Measurements from ENCODE around the gene SIVA1. TPM values are rescaled to one million over a fixed set of nuclear protein-coding genes. Genes with fewer than 3 reads are reported as not detected.

Gene SIVA1
- total RNA-seq, 1 experiment from 2014 or later: 85.8 TPM

DNA sequence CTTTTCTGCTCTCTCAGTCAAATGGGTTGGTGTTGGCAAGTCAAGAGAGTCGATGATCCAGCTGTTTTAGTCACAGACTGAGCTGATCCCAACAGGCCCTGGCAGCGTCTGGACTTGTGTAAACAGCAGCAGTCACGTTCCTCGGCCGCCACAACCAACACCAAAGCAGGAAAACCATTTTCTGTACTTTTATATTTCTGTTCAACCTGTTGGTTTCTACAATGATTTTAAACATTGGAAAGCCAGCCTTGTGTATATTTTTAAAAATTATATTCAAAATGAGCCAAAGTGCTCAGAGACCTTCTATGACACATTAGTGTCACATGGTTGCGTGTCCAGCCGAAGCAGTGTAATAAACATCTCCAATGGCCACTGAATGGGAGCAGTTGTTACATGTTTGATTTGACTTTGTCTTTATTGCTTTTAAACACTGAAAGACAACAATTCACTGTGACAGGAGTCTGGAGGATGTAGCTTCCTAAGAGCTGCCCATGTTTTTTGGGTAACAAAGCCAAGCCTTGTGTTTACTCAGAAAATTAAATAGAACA lies 5.9 kb upstream of the SIVA1 start:
- Histone ChIP-seq H3K4me3 (no peak overlapping the region), H3K36me3 (ENCODE audit: low read depth) (no peaks in the 10 kb centered on the region), H3K4me1 (replicated peaks; ENCODE audit: insufficient read depth) (peaks cover 19% of the 10 kb centered on the region), H3K27me3 (ENCODE audit: insufficient read depth, low read depth) (no peaks in the 10 kb centered on the region), H3F3A (ENCODE audit: insufficient read depth, low read depth) (peaks cover 9% of the 10 kb centered on the region; the same call in 1 of the 2 replicates), H3K9me3 (ENCODE audit: insufficient read depth, low read depth) (no peaks in the 10 kb centered on the region), H3K9me2 (ENCODE audit: insufficient read depth) (no peaks in the 10 kb centered on the region), H3K4me2 (no peak overlapping the region), H3K27ac (no peak overlapping the region), H4K20me1 (ENCODE audit: insufficient read depth) (no peaks in the 10 kb centered on the region), H2AFZ (no peak overlapping the region), H3K79me2 (ENCODE audit: low read depth) (no peaks in the 10 kb centered on the region)
- CTCF ChIA-PET: no interaction called here
- no peak for DNase-seq
- no TSS peak for BruUV-seq (replicated peaks)
- TF ChIP-seq, protein P1, sequence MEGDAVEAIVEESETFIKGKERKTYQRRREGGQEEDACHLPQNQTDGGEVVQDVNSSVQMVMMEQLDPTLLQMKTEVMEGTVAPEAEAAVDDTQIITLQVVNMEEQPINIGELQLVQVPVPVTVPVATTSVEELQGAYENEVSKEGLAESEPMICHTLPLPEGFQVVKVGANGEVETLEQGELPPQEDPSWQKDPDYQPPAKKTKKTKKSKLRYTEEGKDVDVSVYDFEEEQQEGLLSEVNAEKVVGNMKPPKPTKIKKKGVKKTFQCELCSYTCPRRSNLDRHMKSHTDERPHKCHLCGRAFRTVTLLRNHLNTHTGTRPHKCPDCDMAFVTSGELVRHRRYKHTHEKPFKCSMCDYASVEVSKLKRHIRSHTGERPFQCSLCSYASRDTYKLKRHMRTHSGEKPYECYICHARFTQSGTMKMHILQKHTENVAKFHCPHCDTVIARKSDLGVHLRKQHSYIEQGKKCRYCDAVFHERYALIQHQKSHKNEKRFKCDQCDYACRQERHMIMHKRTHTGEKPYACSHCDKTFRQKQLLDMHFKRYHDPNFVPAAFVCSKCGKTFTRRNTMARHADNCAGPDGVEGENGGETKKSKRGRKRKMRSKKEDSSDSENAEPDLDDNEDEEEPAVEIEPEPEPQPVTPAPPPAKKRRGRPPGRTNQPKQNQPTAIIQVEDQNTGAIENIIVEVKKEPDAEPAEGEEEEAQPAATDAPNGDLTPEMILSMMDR (conservative IDR thresholded peaks at IDR 0.05): no peak
- no peak for TF ChIP-seq EZH2 (IDR thresholded peaks at IDR 0.05; ENCODE audit: low read depth)
- POLR2A ChIA-PET (ENCODE audit: unreplicated experiment): no interaction called here
- intact Hi-C loops (cut with micrococcal nuclease; ENCODE audit: unreplicated experiment): no loop called here

- H3K9me2 ChIP-seq (ENCODE audit: insufficient read depth): no peaks in the 10 kb centered on the region
- no TSS peak for BruUV-seq (replicated peaks)
- H3K4me2 ChIP-seq: no peak overlapping the region
- H3K79me2 ChIP-seq (ENCODE audit: low read depth): no peaks in the 10 kb centered on the region
- no peak for DNase-seq
- POLR2A ChIA-PET (ENCODE audit: unreplicated experiment): no interaction called here
- H3K4me1 ChIP-seq (replicated peaks; ENCODE audit: insufficient read depth): peaks cover 19% of the 10 kb centered on the region
- H3F3A ChIP-seq (ENCODE audit: insufficient read depth, low read depth): peaks cover 9% of the 10 kb centered on the region; the same call in 1 of the 2 replicates
- H3K9me3 ChIP-seq (ENCODE audit: insufficient read depth, low read depth): no peaks in the 10 kb centered on the region
- no peaks in the 10 kb centered on the region for H4K20me1 ChIP-seq (ENCODE audit: insufficient read depth)
- TF ChIP-seq, protein P1 (conservative IDR thresholded peaks at IDR 0.05): no peak
- TF ChIP-seq EZH2 (IDR thresholded peaks at IDR 0.05; ENCODE audit: low read depth): no peak
- H3K27me3 ChIP-seq (ENCODE audit: insufficient read depth, low read depth): no peaks in the 10 kb centered on the region
- H2AFZ ChIP-seq: no peak overlapping the region
- CTCF ChIA-PET: no interaction called here
- no peak overlapping the region for H3K4me3 ChIP-seq
- no peaks in the 10 kb centered on the region for H3K36me3 ChIP-seq (ENCODE audit: low read depth)
- H3K27ac ChIP-seq: no peak overlapping the region
- intact Hi-C loops (cut with micrococcal nuclease; ENCODE audit: unreplicated experiment): no loop called here
These were observed 5.1 kb upstream of the SIVA1 start for GRCh38 chr14:104747876-104748275.

- Histone ChIP-seq H3K4me3 (no peak overlapping the region), H3K9me2 (ENCODE audit: insufficient read depth) (no peaks in the 10 kb centered on the region), H3K4me2 (peak overlapping the region; percentile 2), H3K36me3 (ENCODE audit: low read depth) (no peaks in the 10 kb centered on the region), H3K9me3 (ENCODE audit: insufficient read depth, low read depth) (no peaks in the 10 kb centered on the region), H2AFZ (no peak overlapping the region), H3K4me1 (replicated peaks; ENCODE audit: insufficient read depth) (peaks cover 22% of the 10 kb centered on the region), H3K27me3 (ENCODE audit: insufficient read depth, low read depth) (no peaks in the 10 kb centered on the region), H3K79me2 (ENCODE audit: low read depth) (peaks cover 12% of the 10 kb centered on the region), H3F3A (ENCODE audit: insufficient read depth, low read depth) (peaks cover 9% of the 10 kb centered on the region; the same call in 1 of the 2 replicates), H4K20me1 (ENCODE audit: insufficient read depth) (no peaks in the 10 kb centered on the region; the same call in 1 of the 2 replicates), H3K27ac (no peak overlapping the region)
- ChIA-PET CTCF (interaction anchor here (0.6 to 0.7 kb wide), 2 partner anchors 67 to 194 kb away, joined by 4 to 5 read pairs; no protein-coding TSS in a partner anchor), POLR2A (ENCODE audit: unreplicated experiment) (interaction anchor here (0.6 kb wide), 1 partner anchor 343 kb away, joined by 5 read pairs; no protein-coding TSS in a partner anchor)
- peak; percentile 49 to 53 for DNase-seq
- BruUV-seq (replicated peaks): no TSS peak
- intact Hi-C loops (cut with micrococcal nuclease; ENCODE audit: unreplicated experiment): no loop called here
- no peak for TF ChIP-seq EZH2 (IDR thresholded peaks at IDR 0.05; ENCODE audit: low read depth)
- TF ChIP-seq, protein P1 (conservative IDR thresholded peaks at IDR 0.05): no peak
These were observed 3.8 kb upstream of the SIVA1 start for GRCh38 chr14:104749111-104749649.
